Fibroblast of mammary gland (primary cell): ENCODE measurements around the gene KCNMA1.
A peak's percentile ranks its signal among the peaks of the same experiment; 100 is the strongest.
"Not testable (repeated sequence)": the region's sequence is repeated elsewhere in the genome, so short reads cannot be mapped to it uniquely, and the experiment has no call there.

Experiments used
- DNase-seq: peaks from one replicate; pipeline ENCODE4 v3.0.0-alpha.2; 2010; ENCODE audit warnings: low read depth
- H3K4me3 ChIP-seq: 2 replicates; pipeline ENCODE4 v1.5.1; 2011; ENCODE audit warnings: low read depth, mild to moderate bottlenecking, low read length, moderate library complexity; ENCODE audit not compliant: control insufficient read depth
- CTCF ChIP-seq: conservative IDR thresholded peaks from 2 replicates; pipeline ENCODE4 v1.5.1; 2011; ENCODE audit warnings: low read depth, low read length, inconsistent platforms; ENCODE audit not compliant: control insufficient read depth, insufficient read depth

The KCNMA1 gene

GRCh38 chr10:77593771-77594470 is 43.7 kb downstream of the KCNMA1 start:
- no peak for DNase-seq
- TF ChIP-seq CTCF, result no peak
- H3K4me3 ChIP-seq, result no peak overlapping the region

- H3K4me3 ChIP-seq, result no peak overlapping the region
- peak; percentile 98 for DNase-seq
- no peak for TF ChIP-seq CTCF
Measured at GRCh38 chr10:77592946-77593636, 44.5 kb downstream of the KCNMA1 start.

- no peak overlapping the region for H3K4me3 ChIP-seq
- TF ChIP-seq CTCF, result no peak
Measured at GRCh38 chr10:77592510-77592909, 45.1 kb downstream of the KCNMA1 start.

GRCh38 chr10:77591238-77591880 is 46.2 kb downstream of the KCNMA1 start:
- TF ChIP-seq CTCF, result no peak
- DNase-seq, result no peak
- no peak overlapping the region for H3K4me3 ChIP-seq

More at GRCh38 chr10:77592510-77592909, 45.1 kb downstream of the KCNMA1 start:
- DNase-seq, result no peak

GRCh38 chr10:77590344-77591237 is 47.0 kb downstream of the KCNMA1 start:
- TF ChIP-seq CTCF, result no peak
- no peak for DNase-seq
- no peak overlapping the region for H3K4me3 ChIP-seq

- not testable (repeated sequence) for H3K4me3 ChIP-seq, DNase-seq
Measured at GRCh38 chr10:77589703-77590102, 47.9 kb downstream of the KCNMA1 start.

- no peak for TF ChIP-seq CTCF
- no peak for DNase-seq
Measured at GRCh38 chr10:77588886-77589285, 48.7 kb downstream of the KCNMA1 start.

More at GRCh38 chr10:77588886-77589285, 48.7 kb downstream of the KCNMA1 start:
- H3K4me3 ChIP-seq, result no peak overlapping the region
